GM12892 (cell line): Measurements from ENCODE around the gene GALNT1.

Experiments
- POLR2A ChIP-seq: IDR thresholded peaks from 2 replicates; pipeline ENCODE4 v1.6.1; 2011; ENCODE audit warnings: low read depth, low read length, control low read depth
- POLR2AphosphoS5 ChIP-seq: IDR thresholded peaks from 2 replicates; pipeline ENCODE4 v1.6.1; 2011; ENCODE audit warnings: low read depth, low read length, control low read depth
- TAF1 ChIP-seq: IDR thresholded peaks from 2 replicates; pipeline ENCODE4 v1.6.1; 2011; ENCODE audit warnings: low read depth, mild to moderate bottlenecking, control low read depth, low read length, borderline replicate concordance

GRCh38 chr18:35611518-35611917 is 30.0 kb downstream of the GALNT1 start:
- TF ChIP-seq POLR2A: no peak
- TF ChIP-seq TAF1: no peak
- TF ChIP-seq POLR2AphosphoS5: no peak
